Testis (tissue), 5 donors: Measurements from ENCODE around the gene MZT1. TPM values are rescaled to one million over a fixed set of nuclear protein-coding genes. Genes with fewer than 3 reads are reported as not detected.

Experiments
- DNase-seq: peaks from one replicate; pipeline ENCODE4 v3.0.0-alpha.2; 2019
- H3K27ac ChIP-seq, 2 donors: fragments of 200-600 bp; sonication (generic); one replicate each; pipeline ENCODE4 v1.5.1; 2019
- H3K27me3 ChIP-seq: fragments of 200-600 bp; sonication (generic); one replicate; pipeline ENCODE4 v1.5.1; 2019
- H3K36me3 ChIP-seq: fragments of 200-600 bp; sonication (generic); one replicate; pipeline ENCODE4 v1.5.1; 2017; ENCODE audit warnings: low read depth; ENCODE audit errors: missing control alignments
- H3K4me1 ChIP-seq: fragments of 200-600 bp; sonication (generic); one replicate; pipeline ENCODE4 v1.5.1; 2019
- H3K4me3 ChIP-seq, 2 donors: fragments of 200-600 bp; sonication (generic); one replicate each; pipeline ENCODE4 v1.5.1; 2017 to 2019
- H3K9me3 ChIP-seq: fragments of 200-600 bp; sonication (generic); one replicate; pipeline ENCODE4 v1.5.1; 2017
- POLR2A ChIP-seq: fragments of 450-650 bp; IDR thresholded peaks from one replicate; pipeline ENCODE4 v1.6.1; 2017; ENCODE audit warnings: antibody characterized with exemption, mild to moderate bottlenecking, moderate library complexity
- WGBS, 2 donors: methylation state at CpG; one replicate each; pipeline ENCODE4 v1.1.5; 2018; 5-methylcytosine and 5-hydroxymethylcytosine counted together
- intact Hi-C: fragments of 100-400 bp; cut with DNase I; formaldehyde crosslinking; loops from one replicate; pipeline ENCODE4 v1.15.1; 2023; ENCODE audit warnings: low total_unique reads
- long read RNA-seq, 2 donors: transcript quantifications; one replicate each; lab custom pipeline, GENCODE V29; 2026
- polyA plus RNA-seq: library from polyadenylated mRNA; stranded (reverse); fragments of 350-450 nt; fragmentation: Illumina TruSeq; extraction: RNeasy Lipid Tissue Mini Kit (QIAGEN cat#74804); gene quantifications from one replicate; pipeline ENCODE4 v1.2.3, GENCODE V29; 2014; ENCODE audit warnings: low read depth, low replicate concordance; ENCODE audit not compliant: insufficient read depth
- total RNA-seq, 2 donors: library from RNA; depleted of rRNA; stranded (reverse); fragments of >200 nt; gene quantifications; one replicate each; pipeline ENCODE4 v1.2.3, GENCODE V29; 2016
- TF ChIP-seq, protein P1 (sequence below), 3 experiments: fragments of 450-650 bp in 2 of 3; fragments of 200-600 bp in 1 of 3; sonication (generic) in 1 of 3; IDR thresholded peaks; one replicate each; pipeline ENCODE4 v1.5.1; 2016 to 2019; ENCODE audit warnings: antibody characterized with exemption in 3 of 3, mild to moderate bottlenecking in 2 of 3, moderate library complexity in 1 of 3

Gene MZT1, protein sequence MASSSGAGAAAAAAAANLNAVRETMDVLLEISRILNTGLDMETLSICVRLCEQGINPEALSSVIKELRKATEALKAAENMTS
- total RNA-seq (1 to 10 TPM; 4.0 to 4.3 TPM), polyA plus RNA-seq (8.6 TPM)
- long read RNA-seq, donor 1, transcript MZT1-201 (3 exons, 2,299 nt), result major isoform, 12 of 12 reads
- long read RNA-seq, donor 1, partial matches to known transcripts, result 0 of 12 reads
- long read RNA-seq, donor 1, other reads (novel, unspliced or antisense), result 0 of 12 reads
- long read RNA-seq, donor 2, transcript MZT1-201 (3 exons, 2,299 nt), result major isoform, 17 of 17 reads
- long read RNA-seq, donor 2, partial matches to known transcripts, result 0 of 17 reads
- long read RNA-seq, donor 2, other reads (novel, unspliced or antisense), result 0 of 17 reads

DNA sequence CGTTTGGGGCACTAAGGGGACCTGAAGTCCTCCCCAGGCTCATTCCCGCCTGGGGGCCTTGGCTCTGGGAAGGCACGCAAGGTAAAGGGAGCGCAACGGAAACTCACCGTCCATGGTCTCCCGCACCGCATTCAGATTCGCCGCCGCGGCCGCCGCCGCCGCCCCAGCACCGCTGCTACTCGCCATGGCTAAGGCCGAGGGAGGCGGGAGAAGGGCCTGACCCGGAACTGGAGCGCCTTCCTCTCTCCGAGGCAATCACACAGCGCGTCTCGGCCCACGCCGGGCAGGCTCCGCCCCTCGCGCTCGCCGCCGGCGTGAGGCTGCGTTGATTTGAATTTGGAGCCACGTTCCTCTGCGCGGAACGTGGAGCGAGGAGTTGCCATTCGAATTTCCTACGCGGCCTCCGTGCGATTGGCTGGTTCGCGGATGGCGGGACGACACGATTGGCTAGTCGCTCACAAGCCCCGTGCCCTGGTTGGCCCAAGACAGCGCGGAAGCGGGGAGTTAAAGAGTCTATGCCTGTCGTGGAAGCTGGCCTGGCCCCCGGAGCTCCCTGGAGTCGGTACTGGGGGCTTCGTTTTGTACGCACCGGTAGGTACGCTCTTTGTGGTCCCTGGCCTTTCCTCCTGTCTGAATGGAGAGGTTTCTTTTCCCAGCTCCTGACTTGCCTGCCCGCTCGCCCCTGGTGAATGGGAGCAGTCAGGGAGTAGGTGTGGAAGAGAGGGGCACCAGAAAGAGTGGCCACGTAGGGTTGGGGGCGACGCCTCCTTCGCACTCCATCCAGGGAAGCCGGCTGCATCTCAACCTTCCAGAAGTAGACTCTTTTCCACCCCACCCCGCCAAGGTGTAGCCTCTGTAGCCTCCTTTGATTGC, at the start of gene MZT1, which contains the start of gene BORA:
Gene MZT1 (minus strand): TSS at position 213 of the 873 bp plus-strand sequence. CDS start 27 bp downstream, at position 186.
Gene BORA (plus strand): TSS at position 507 of the 873 bp plus-strand sequence. CDS start 1,018 bp downstream, outside the sequence.
- intact Hi-C loops, result no loop called here
- peak within 1 kb of the TSS; percentile 73 to 78 for H3K4me3 ChIP-seq
- peak; percentile 96 for DNase-seq
- TF ChIP-seq POLR2A, result no peak
- TF ChIP-seq, protein P1, sequence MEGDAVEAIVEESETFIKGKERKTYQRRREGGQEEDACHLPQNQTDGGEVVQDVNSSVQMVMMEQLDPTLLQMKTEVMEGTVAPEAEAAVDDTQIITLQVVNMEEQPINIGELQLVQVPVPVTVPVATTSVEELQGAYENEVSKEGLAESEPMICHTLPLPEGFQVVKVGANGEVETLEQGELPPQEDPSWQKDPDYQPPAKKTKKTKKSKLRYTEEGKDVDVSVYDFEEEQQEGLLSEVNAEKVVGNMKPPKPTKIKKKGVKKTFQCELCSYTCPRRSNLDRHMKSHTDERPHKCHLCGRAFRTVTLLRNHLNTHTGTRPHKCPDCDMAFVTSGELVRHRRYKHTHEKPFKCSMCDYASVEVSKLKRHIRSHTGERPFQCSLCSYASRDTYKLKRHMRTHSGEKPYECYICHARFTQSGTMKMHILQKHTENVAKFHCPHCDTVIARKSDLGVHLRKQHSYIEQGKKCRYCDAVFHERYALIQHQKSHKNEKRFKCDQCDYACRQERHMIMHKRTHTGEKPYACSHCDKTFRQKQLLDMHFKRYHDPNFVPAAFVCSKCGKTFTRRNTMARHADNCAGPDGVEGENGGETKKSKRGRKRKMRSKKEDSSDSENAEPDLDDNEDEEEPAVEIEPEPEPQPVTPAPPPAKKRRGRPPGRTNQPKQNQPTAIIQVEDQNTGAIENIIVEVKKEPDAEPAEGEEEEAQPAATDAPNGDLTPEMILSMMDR (IDR thresholded peaks at IDR 0.05), result no peak
- no peaks in the 10 kb centered on the region for H3K27me3 ChIP-seq
- peaks cover 4% of the 10 kb centered on the region for H3K4me1 ChIP-seq
- peak within 1 kb of the TSS; percentile 23 to 54 for H3K27ac ChIP-seq
- WGBS, 2 donors, result 0 to 2% methylated on average over 19 to 29 of the region's 71 CpGs
- no peaks in the 10 kb centered on the region for H3K36me3 ChIP-seq
- H3K9me3 ChIP-seq, result no peaks in the 10 kb centered on the region

GRCh38 chr13:72774019-72774418, 46.6 kb upstream of the MZT1 start:
- Histone ChIP-seq H3K27ac (no peak overlapping the region), H3K4me3 (no peak overlapping the region), H3K9me3 (no peaks in the 10 kb centered on the region), H3K4me1 (peaks cover 2% of the 10 kb centered on the region), H3K27me3 (no peaks in the 10 kb centered on the region), H3K36me3 (no peaks in the 10 kb centered on the region)
- 85 to 87% methylated on average over 2 of the region's 2 CpGs for WGBS, 2 donors
- no peak for DNase-seq
- no peak for TF ChIP-seq POLR2A
- TF ChIP-seq, protein P1 (IDR thresholded peaks at IDR 0.05), result no peak
- intact Hi-C loops, result no loop called here

- Histone ChIP-seq H3K36me3 (no peaks in the 10 kb centered on the region), H3K4me1 (no peaks in the 10 kb centered on the region), H3K27me3 (no peaks in the 10 kb centered on the region), H3K27ac (no peak overlapping the region), H3K9me3 (no peaks in the 10 kb centered on the region), H3K4me3 (no peak overlapping the region)
- TF ChIP-seq, protein P1 (IDR thresholded peaks at IDR 0.05), result no peak
- TF ChIP-seq POLR2A, result no peak
- intact Hi-C loops, result no loop called here
- WGBS, 2 donors, result 70 to 74% methylated on average over 2 of the region's 2 CpGs
- no peak for DNase-seq
Measured at GRCh38 chr13:72763411-72763810, 36.0 kb upstream of the MZT1 start.

GRCh38 chr13:72760189-72760588, 32.8 kb upstream of the MZT1 start:
- no peak for TF ChIP-seq POLR2A
- TF ChIP-seq, protein P1 (IDR thresholded peaks at IDR 0.05), result no peak
- WGBS, 2 donors, result 92 to 96% methylated on average over 3 of the region's 3 CpGs
- no peaks in the 10 kb centered on the region for H3K27me3 ChIP-seq
- H3K27ac ChIP-seq, result no peak overlapping the region
- H3K9me3 ChIP-seq, result no peaks in the 10 kb centered on the region
- no peak for DNase-seq
- intact Hi-C loops, result no loop called here
- no peak overlapping the region for H3K4me3 ChIP-seq
- no peaks in the 10 kb centered on the region for H3K4me1 ChIP-seq
- H3K36me3 ChIP-seq, result no peaks in the 10 kb centered on the region
